Body of pancreas (tissue), 4 donors: ENCODE measurements around the gene PRLHR.

Experiments used
- POLR2A ChIP-seq, 3 donors: fragments of 450-650 bp; IDR thresholded peaks; one replicate each; pipeline ENCODE4 v1.6.1; 2016; ENCODE audit warnings: antibody characterized with exemption in 3 of 3, mild to moderate bottlenecking in 2 of 3
- TF ChIP-seq, protein P1 (sequence below), 7 experiments: fragments of 450-650 bp in 4 of 7; fragments of 200-600 bp in 3 of 7; sonication (generic) in 3 of 7; IDR thresholded peaks; one replicate each; pipeline ENCODE4 v1.5.1; 2016 to 2019; ENCODE audit warnings: antibody characterized with exemption in 7 of 7

DNA sequence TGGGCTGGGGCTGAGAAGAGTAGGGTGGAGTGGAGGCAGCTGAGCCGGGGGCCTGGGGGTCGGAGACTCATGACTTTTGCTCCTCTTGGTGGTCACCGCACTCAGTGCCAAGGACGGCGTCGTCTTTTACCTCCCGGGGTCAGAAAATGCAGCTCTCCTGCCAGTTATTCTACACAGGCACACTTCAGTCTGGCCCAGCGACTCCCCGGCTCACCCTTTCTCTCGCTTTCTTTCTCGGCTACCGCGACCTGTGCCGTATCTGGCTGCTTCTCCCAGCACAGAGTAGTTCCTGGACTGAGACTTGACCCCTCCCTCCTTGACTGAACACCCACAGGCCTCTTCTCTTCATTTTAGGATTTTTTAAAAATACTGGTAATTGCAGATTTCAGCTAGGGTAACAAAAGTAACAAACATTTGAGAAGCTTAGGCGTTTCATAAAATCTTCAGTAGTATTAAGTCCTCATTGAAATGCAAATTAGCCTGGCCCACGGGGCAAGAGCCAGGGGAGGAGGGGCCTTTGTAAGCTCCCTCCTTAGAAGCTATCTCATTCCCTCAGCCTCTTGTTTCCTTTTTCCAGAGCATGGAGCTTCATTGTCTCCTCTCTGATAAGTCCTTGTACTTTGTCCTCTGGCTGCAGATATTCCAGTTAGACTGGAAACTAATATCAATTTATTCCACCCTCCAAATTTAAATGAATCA is 1.1 kb upstream of the PRLHR start:
- TF ChIP-seq, protein P1, sequence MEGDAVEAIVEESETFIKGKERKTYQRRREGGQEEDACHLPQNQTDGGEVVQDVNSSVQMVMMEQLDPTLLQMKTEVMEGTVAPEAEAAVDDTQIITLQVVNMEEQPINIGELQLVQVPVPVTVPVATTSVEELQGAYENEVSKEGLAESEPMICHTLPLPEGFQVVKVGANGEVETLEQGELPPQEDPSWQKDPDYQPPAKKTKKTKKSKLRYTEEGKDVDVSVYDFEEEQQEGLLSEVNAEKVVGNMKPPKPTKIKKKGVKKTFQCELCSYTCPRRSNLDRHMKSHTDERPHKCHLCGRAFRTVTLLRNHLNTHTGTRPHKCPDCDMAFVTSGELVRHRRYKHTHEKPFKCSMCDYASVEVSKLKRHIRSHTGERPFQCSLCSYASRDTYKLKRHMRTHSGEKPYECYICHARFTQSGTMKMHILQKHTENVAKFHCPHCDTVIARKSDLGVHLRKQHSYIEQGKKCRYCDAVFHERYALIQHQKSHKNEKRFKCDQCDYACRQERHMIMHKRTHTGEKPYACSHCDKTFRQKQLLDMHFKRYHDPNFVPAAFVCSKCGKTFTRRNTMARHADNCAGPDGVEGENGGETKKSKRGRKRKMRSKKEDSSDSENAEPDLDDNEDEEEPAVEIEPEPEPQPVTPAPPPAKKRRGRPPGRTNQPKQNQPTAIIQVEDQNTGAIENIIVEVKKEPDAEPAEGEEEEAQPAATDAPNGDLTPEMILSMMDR (IDR thresholded peaks at IDR 0.05): no peak
- TF ChIP-seq POLR2A (IDR thresholded peaks at IDR 0.05): no peak
